K562 (cell line): ENCODE data around the gene ATL3. TPM values are rescaled to one million over a fixed set of nuclear protein-coding genes. Genes with fewer than 3 reads are reported as not detected.

Experiments used
- ARNT ChIP-seq, 2 experiments: fragments of 450-650 bp; IDR thresholded peaks; 2 replicates each; pipeline ENCODE4 v1.6.1; 2016; ENCODE audit warnings: mild to moderate bottlenecking in 1 of 2
- ATF6 ChIP-seq: sonication (generic); formaldehyde crosslinking; IDR thresholded peaks from 2 replicates; pipeline ENCODE4 v1.4.0; 2020; ENCODE audit warnings: mild to moderate bottlenecking, missing genetic modification reagents
- E2F3 ChIP-seq: fragments of 250-450 bp; sonication (Bioruptor Pico); IDR thresholded peaks from 2 replicates; pipeline ENCODE4 v1.4.0; 2020; ENCODE audit warnings: mild to moderate bottlenecking
- ETS1 ChIP-seq: conservative IDR thresholded peaks from 2 replicates; pipeline ENCODE4 v1.6.1; 2011; ENCODE audit warnings: low read depth, mild to moderate bottlenecking, low read length; ENCODE audit not compliant: control insufficient read depth
- GMEB1 ChIP-seq: fragments of 250-450 bp; sonication (Bioruptor Pico); IDR thresholded peaks from 2 replicates; pipeline ENCODE4 v1.4.0; 2020; ENCODE audit warnings: mild to moderate bottlenecking
- HMGXB4 ChIP-seq: sonication (generic); formaldehyde crosslinking; IDR thresholded peaks from 2 replicates; pipeline ENCODE4 v1.8.1; 2023; ENCODE audit warnings: mild to moderate bottlenecking, missing genetic modification reagents
- HNRNPUL1 ChIP-seq: fragments of 200-400 bp; formaldehyde crosslinking; IDR thresholded peaks from 2 replicates; pipeline ENCODE4 v1.6.1; 2017; ENCODE audit warnings: low read length
- LCOR ChIP-seq: sonication (generic); formaldehyde crosslinking; IDR thresholded peaks from 2 replicates; pipeline ENCODE4 v1.8.0; 2022; ENCODE audit warnings: mild to moderate bottlenecking, missing genetic modification reagents
- MECOM ChIP-seq: fragments of 250-450 bp; sonication (Bioruptor Pico); IDR thresholded peaks from 2 replicates; pipeline ENCODE4 v1.8.0; 2022; ENCODE audit warnings: inconsistent platforms
- NFRKB ChIP-seq: fragments of 450-650 bp; IDR thresholded peaks from 2 replicates; pipeline ENCODE4 v1.6.1; 2016; ENCODE audit warnings: low read depth
- NR2C1 ChIP-seq, 2 experiments: fragments of 450-650 bp; IDR thresholded peaks; 2 replicates each; pipeline ENCODE4 v1.6.1; 2017; ENCODE audit warnings: mild to moderate bottlenecking in 2 of 2, antibody characterized with exemption in 1 of 2, inconsistent platforms in 1 of 2, missing compliant biosample characterization in 1 of 2, missing genetic modification characterization in 1 of 2
- PPARD ChIP-seq: fragments of 250-450 bp; sonication (Bioruptor Pico); IDR thresholded peaks from 2 replicates; pipeline ENCODE4 v1.8.0; 2022; ENCODE audit warnings: inconsistent platforms, mild to moderate bottlenecking, moderate library complexity
- TEAD1 ChIP-seq, 2 experiments: fragments of 450-650 bp in 1 of 2; sonication (generic) in 1 of 2; formaldehyde crosslinking; IDR thresholded peaks; 2 replicates each; pipeline versions ENCODE4 v1.4.0 to v1.8.0; 2020 to 2022; ENCODE audit warnings: mild to moderate bottlenecking in 2 of 2, missing genetic modification reagents in 1 of 2
- VEZF1 ChIP-seq: fragments of 200-800 bp; sonication (Bioruptor generic); IDR thresholded peaks from 2 replicates; pipeline ENCODE4 v1.6.1; 2017; ENCODE audit warnings: missing genetic modification characterization, missing compliant biosample characterization
- ZBTB2 ChIP-seq: fragments of 450-650 bp; IDR thresholded peaks from 2 replicates; pipeline ENCODE4 v1.6.1; 2016; ENCODE audit warnings: antibody characterized with exemption
- ZNF12 ChIP-seq: sonication (generic); formaldehyde crosslinking; IDR thresholded peaks from 2 replicates; pipeline ENCODE4 v1.4.0; 2020; ENCODE audit warnings: mild to moderate bottlenecking, missing genetic modification reagents
- polyA plus RNA-seq, 8 experiments: library from polyadenylated mRNA; depleted of rRNA in 4 of 8; stranded (reverse) in 5 of 8; unstranded in 3 of 8; fragments of >200 nt; fragmentation: Nextera tagmentation in 2 of 8; fragmentation: Illumina TruSeq in 1 of 8; extraction: Ambion mirVana in 2 of 8; extraction: Trizol in 1 of 8; gene quantifications; 2 replicates each; pipeline versions ENCODE4 v1.2.1 to v1.2.3, GENCODE V29; 2011 to 2014; ENCODE audit warnings: inconsistent platforms in 1 of 8, missing spikeins in 1 of 8
- total RNA-seq, 7 experiments: library from RNA; depleted of rRNA in 6 of 7; stranded (reverse); fragments of >200 nt in 6 of 7; fragmentation: Illumina TruSeq in 2 of 7; extraction: Trizol in 2 of 7; gene quantifications; 2 replicates each; pipeline versions ENCODE4 v1.2.1 to v1.2.3, GENCODE V29; 2011 to 2021; ENCODE audit warnings: low replicate concordance in 1 of 7

Gene ATL3
- total and polyA plus RNA-seq, 9 of the 15 experiments (the other 6 are each of a cell fraction or from before 2014, with no cell fraction given), result 18.2 to 39.8 (median 23.9) TPM

- TF ChIP-seq HMGXB4 (CRISPR knock-in tag) (peak; percentile 45; the same call in 1 of the 2 replicates), GMEB1 (CRISPR knock-in tag) (peak; percentile 81), ZNF12 (CRISPR knock-in tag) (peak; percentile 81), E2F3 (CRISPR knock-in tag) (0 out of 2 replicates have a peak, but pooled peaks have one; percentile 10), NR2C1 (IDR thresholded peaks at IDR 0.05) (no peak), NR2C1 (tag; IDR thresholded peaks at IDR 0.05) (no peak), NFRKB (peak; percentile 50; the same call in 1 of the 2 replicates), ATF6 (CRISPR knock-in tag) (peak; percentile 52; the same call in 1 of the 2 replicates), ETS1 (0 out of 2 replicates have a peak, but pooled peaks have one; percentile 13), HNRNPUL1 (no peak), PPARD (no peak), MECOM (CRISPR knock-in tag) (no peak), LCOR (peak; percentile 79), ARNT (IDR thresholded peaks at IDR 0.05) (peak in 1 of 2 experiments; percentile 68; a peak in 1 of 4 replicates), ZBTB2 (peak; percentile 99), TEAD1 (CRISPR knock-in tag; IDR thresholded peaks at IDR 0.05) (0 out of 4 replicates have a peak, but pooled peaks of 1 of the 2 experiments have one; percentile 53), VEZF1 (peak; percentile 81)
Measured at GRCh38 chr11:63681321-63682065, 10.3 kb upstream of the ATL3 start, which contains the start of gene RTN3 (continued).
